Measurements from ENCODE around the gene RCBTB1. TPM values are rescaled to one million over a fixed set of nuclear protein-coding genes. Genes with fewer than 3 reads are reported as not detected.

The RCBTB1 gene
- 10 to 100 TPM in 1 of 4 donors, 1 to 10 TPM in 3; 5.6 to 10.7 (median 8.1) TPM for total RNA-seq

- H3K27ac ChIP-seq: peak within 1 kb of the TSS; percentile 58 to 88 (median 72)
- TF ChIP-seq, protein P1, sequence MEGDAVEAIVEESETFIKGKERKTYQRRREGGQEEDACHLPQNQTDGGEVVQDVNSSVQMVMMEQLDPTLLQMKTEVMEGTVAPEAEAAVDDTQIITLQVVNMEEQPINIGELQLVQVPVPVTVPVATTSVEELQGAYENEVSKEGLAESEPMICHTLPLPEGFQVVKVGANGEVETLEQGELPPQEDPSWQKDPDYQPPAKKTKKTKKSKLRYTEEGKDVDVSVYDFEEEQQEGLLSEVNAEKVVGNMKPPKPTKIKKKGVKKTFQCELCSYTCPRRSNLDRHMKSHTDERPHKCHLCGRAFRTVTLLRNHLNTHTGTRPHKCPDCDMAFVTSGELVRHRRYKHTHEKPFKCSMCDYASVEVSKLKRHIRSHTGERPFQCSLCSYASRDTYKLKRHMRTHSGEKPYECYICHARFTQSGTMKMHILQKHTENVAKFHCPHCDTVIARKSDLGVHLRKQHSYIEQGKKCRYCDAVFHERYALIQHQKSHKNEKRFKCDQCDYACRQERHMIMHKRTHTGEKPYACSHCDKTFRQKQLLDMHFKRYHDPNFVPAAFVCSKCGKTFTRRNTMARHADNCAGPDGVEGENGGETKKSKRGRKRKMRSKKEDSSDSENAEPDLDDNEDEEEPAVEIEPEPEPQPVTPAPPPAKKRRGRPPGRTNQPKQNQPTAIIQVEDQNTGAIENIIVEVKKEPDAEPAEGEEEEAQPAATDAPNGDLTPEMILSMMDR (IDR thresholded peaks at IDR 0.05): no peak
- TF ChIP-seq POLR2A (IDR thresholded peaks at IDR 0.05): peak in 1 of 2 donors; percentile 28
Measured at GRCh38 chr13:49585220-49586157, at the start of gene RCBTB1. RCBTB1 (minus strand) TSS chr13:49585558; CDS start chr13:49567279, 18,279 bp downstream.

DNA sequence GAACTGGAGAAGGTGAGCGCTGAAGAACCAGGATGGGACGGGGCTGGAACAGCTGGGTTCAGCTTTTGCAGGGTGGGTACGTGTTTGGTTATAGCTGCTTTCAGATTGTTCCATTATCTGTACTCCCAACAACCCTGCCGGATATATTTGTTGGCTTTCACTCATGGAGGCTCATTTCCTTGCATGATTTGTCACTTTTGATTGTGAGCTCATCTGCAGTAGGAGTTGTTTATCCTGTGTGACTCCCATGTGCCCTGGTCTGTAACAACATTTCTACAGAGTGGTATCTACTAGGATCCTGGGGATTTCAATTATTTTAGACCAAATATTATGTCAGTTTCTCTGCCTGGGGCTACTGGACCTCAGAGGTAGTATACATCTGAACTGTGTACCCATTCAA, 48.4 kb upstream of the RCBTB1 start:
- no peaks in the 10 kb centered on the region for H3K9me3 ChIP-seq
- no peaks in the 10 kb centered on the region for H3K36me3 ChIP-seq
- TF ChIP-seq, protein P1 (IDR thresholded peaks at IDR 0.05): no peak
- TF ChIP-seq POLR2A (IDR thresholded peaks at IDR 0.05): no peak
- no peak overlapping the region for H3K4me3 ChIP-seq
- H3K4me1 ChIP-seq: no peaks in the 10 kb centered on the region
- H3K27me3 ChIP-seq: no peaks in the 10 kb centered on the region
- H3K27ac ChIP-seq: no peak overlapping the region
- DNase-seq: no peak

More at GRCh38 chr13:49585220-49586157, at the start of gene RCBTB1:
- DNase-seq: peak; percentile 62 to 84 (median 80)
- Histone ChIP-seq H3K27me3 (no peaks in the 10 kb centered on the region), H3K36me3 (no peaks in the 10 kb centered on the region), H3K9me3 (no peaks in the 10 kb centered on the region), H3K4me3 (peak within 1 kb of the TSS; percentile 68 to 99 (median 78)), H3K4me1 (peaks cover 0 to 20% (median 4%) of the 10 kb centered on the region in 4 donors)

GRCh38 chr13:49632156-49632555, 46.8 kb upstream of the RCBTB1 start:
- Histone ChIP-seq H3K9me3 (no peaks in the 10 kb centered on the region), H3K4me1 (no peaks in the 10 kb centered on the region), H3K27ac (no peak overlapping the region), H3K4me3 (no peak overlapping the region), H3K36me3 (no peaks in the 10 kb centered on the region), H3K27me3 (no peaks in the 10 kb centered on the region)
- TF ChIP-seq, protein P1 (IDR thresholded peaks at IDR 0.05): no peak
- no peak for TF ChIP-seq POLR2A (IDR thresholded peaks at IDR 0.05)
- no peak for DNase-seq

DNA sequence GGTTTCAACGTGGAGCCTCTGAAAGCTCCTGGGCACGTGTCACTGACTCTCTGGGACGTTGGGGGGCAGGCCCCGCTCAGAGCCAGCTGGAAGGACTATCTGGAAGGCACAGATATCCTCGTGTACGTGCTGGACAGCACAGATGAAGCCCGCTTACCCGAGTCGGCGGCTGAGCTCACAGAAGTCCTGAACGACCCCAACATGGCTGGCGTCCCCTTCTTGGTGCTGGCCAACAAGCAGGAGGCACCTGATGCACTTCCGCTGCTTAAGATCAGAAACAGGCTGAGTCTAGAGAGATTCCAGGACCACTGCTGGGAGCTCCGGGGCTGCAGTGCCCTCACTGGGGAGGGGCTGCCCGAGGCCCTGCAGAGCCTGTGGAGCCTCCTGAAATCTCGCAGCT, 45.2 kb upstream of the RCBTB1 start:
- H3K36me3 ChIP-seq: no peaks in the 10 kb centered on the region
- TF ChIP-seq POLR2A (IDR thresholded peaks at IDR 0.05): no peak
- TF ChIP-seq, protein P1 (IDR thresholded peaks at IDR 0.05): no peak
- H3K4me3 ChIP-seq: no peak overlapping the region
- peak in 1 of 3 donors; percentile 44 for DNase-seq
- H3K9me3 ChIP-seq: no peaks in the 10 kb centered on the region
- H3K27me3 ChIP-seq: no peaks in the 10 kb centered on the region
- no peaks in the 10 kb centered on the region for H3K4me1 ChIP-seq
- H3K27ac ChIP-seq: no peak overlapping the region

- Histone ChIP-seq H3K4me1 (no peaks in the 10 kb centered on the region), H3K27ac (no peak overlapping the region), H3K27me3 (no peaks in the 10 kb centered on the region), H3K36me3 (no peaks in the 10 kb centered on the region), H3K4me3 (no peak overlapping the region), H3K9me3 (no peaks in the 10 kb centered on the region)
- DNase-seq: peak in 1 of 3 donors; percentile 1
- TF ChIP-seq, protein P1 (IDR thresholded peaks at IDR 0.05): no peak
Measured at GRCh38 chr13:49629947-49630346, 44.6 kb upstream of the RCBTB1 start.
